Measurements from ENCODE around the gene RAPGEF5.
"Not testable (repeated sequence)": the region's sequence is repeated elsewhere in the genome, so short reads cannot be mapped to it uniquely, and the experiment has no call there.

The RAPGEF5 gene

DNA sequence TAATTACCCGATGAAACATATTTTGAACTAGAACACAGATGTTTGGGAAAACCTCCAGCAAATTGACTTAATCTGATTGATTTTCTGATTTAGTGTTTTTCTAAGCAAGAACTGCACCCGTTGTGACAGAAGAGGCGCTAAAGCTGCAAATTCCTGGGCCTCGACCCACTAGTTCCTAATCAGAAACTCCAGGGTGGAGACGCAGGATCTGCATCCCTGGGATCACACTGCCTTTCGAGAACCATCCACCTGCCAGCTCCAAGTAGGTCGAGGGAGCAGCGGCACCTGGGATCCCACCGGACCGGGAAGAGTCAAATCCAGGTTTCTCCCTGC, 274.4 kb downstream of the RAPGEF5 start:
- no peak overlapping the region for H2BK120ac ChIP-seq (ENCODE audit: insufficient read depth, low read length, poor library complexity)
- H2BK12ac ChIP-seq (ENCODE audit: low read length): no peak overlapping the region
- H3K4ac ChIP-seq (ENCODE audit: low read depth, low read length): no peak overlapping the region
- peak overlapping the region; percentile 62 for H2AFZ ChIP-seq (ENCODE audit: insufficient read depth, low read length, poor library complexity)
- WGBS (ENCODE audit: extremely low coverage, insufficient coverage, insufficient read length): no CpG with 5 or more reads among the region's 10 CpGs
- no peak for DNase-seq
- no peak overlapping the region for H3K14ac ChIP-seq (ENCODE audit: low read length)
- H4K8ac ChIP-seq (ENCODE audit: low read depth, low read length): peak overlapping the region; percentile 23
- peaks cover 2% of the 10 kb centered on the region for H3K79me1 ChIP-seq (ENCODE audit: low read length)
- H3K27ac ChIP-seq (ENCODE audit: low read depth, low read length): no peak overlapping the region
- no peak overlapping the region for H4K91ac ChIP-seq (ENCODE audit: low read depth, low read length)
- no peaks in the 10 kb centered on the region for H3K79me2 ChIP-seq (ENCODE audit: control insufficient read depth, insufficient read depth, low read length, poor library complexity)
- H3K36me3 ChIP-seq (ENCODE audit: control insufficient read depth in 1 of 2, insufficient read depth in 2 of 2, low read length in 2 of 2): no peaks in the 10 kb centered on the region
- H3K18ac ChIP-seq (ENCODE audit: low read length): no peak overlapping the region
- peak overlapping the region; percentile 42 for H3K4me3 ChIP-seq (ENCODE audit: low read depth, low read length)
- no peak overlapping the region for H3K23ac ChIP-seq (ENCODE audit: low read length)
- peaks cover 3% of the 10 kb centered on the region for H3K9me3 ChIP-seq (ENCODE audit: insufficient read depth, low read depth, low read length)
- no peak overlapping the region for H4K12ac ChIP-seq (ENCODE audit: low read depth, low read length)
- no peak overlapping the region for H3K9ac ChIP-seq (ENCODE audit: low read length)
- H2BK5ac ChIP-seq (ENCODE audit: low read depth, low read length, poor library complexity): no peak overlapping the region
- H2AK5ac ChIP-seq (ENCODE audit: low read length): no peak overlapping the region
- no peaks in the 10 kb centered on the region for H3K27me3 ChIP-seq (ENCODE audit: insufficient read depth, low read length)
- H3K4me2 ChIP-seq (ENCODE audit: low read length): peak overlapping the region; percentile 81
- H3K4me1 ChIP-seq (ENCODE audit: control insufficient read depth in 1 of 2, insufficient read depth in 2 of 2, low read length in 2 of 2): peaks cover 0 to 3% of the 10 kb centered on the region in 2 experiments

DNA sequence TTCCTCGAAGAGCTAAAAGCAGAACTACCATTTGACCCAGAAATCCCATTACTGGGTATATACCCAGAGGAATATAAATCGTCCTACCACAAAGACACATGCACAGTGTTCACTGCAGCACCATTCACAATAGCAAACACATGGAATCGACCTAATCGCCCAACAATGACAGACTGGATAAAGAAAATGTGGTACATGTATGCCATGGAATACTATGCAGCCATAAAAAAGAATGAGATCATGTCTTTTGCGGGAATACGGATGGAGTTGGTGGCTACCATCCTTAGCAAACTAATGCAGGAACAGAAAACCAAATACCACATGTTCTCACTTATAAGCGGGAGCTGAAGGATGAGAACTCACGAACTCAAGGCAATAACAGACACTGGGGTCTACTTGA, 276.7 kb downstream of the RAPGEF5 start:
- not testable (repeated sequence) for H4K12ac ChIP-seq (ENCODE audit: low read depth, low read length); H3K4me1 ChIP-seq (ENCODE audit: control insufficient read depth in 1 of 2, insufficient read depth in 2 of 2, low read length in 2 of 2); H2AK5ac ChIP-seq (ENCODE audit: low read length); H3K27ac ChIP-seq (ENCODE audit: low read depth, low read length); H3K4ac ChIP-seq (ENCODE audit: low read depth, low read length); H2BK5ac ChIP-seq (ENCODE audit: low read depth, low read length, poor library complexity); H4K8ac ChIP-seq (ENCODE audit: low read depth, low read length); H3K4me3 ChIP-seq (ENCODE audit: low read depth, low read length); H2BK120ac ChIP-seq (ENCODE audit: insufficient read depth, low read length, poor library complexity); H4K91ac ChIP-seq (ENCODE audit: low read depth, low read length); H3K4me2 ChIP-seq (ENCODE audit: low read length); H3K79me1 ChIP-seq (ENCODE audit: low read length); H3K36me3 ChIP-seq (ENCODE audit: control insufficient read depth in 1 of 2, insufficient read depth in 2 of 2, low read length in 2 of 2); H3K14ac ChIP-seq (ENCODE audit: low read length); H2BK12ac ChIP-seq (ENCODE audit: low read length); H3K79me2 ChIP-seq (ENCODE audit: control insufficient read depth, insufficient read depth, low read length, poor library complexity); H3K18ac ChIP-seq (ENCODE audit: low read length); DNase-seq; H3K27me3 ChIP-seq (ENCODE audit: insufficient read depth, low read length); H3K9ac ChIP-seq (ENCODE audit: low read length); H2AFZ ChIP-seq (ENCODE audit: insufficient read depth, low read length, poor library complexity); H3K9me3 ChIP-seq (ENCODE audit: insufficient read depth, low read depth, low read length); H3K23ac ChIP-seq (ENCODE audit: low read length)
- no CpG with 5 or more reads among the region's 8 CpGs for WGBS (ENCODE audit: extremely low coverage, insufficient coverage, insufficient read length)

DNA sequence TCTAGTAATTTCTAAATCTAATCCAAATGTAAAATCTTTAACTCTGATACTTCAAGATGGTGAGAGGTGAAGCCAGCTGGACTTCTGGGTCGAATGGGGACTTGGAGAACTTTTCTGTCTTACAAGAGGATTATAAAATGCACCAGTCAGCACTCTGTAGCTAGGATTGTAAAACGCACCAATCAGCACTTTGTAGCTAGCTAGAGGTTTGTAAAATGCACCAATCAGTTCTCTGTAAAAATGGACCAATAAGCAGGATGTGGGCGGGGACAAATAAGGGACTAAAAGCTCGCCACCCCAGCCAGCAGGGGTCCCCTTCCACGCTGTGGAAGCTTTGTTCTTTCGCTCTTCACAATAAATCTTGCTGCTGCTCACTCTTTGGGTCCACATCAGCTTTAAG, 278.1 kb downstream of the RAPGEF5 start:
- not testable (repeated sequence) for H3K4me2 ChIP-seq (ENCODE audit: low read length); H3K23ac ChIP-seq (ENCODE audit: low read length); H3K36me3 ChIP-seq (ENCODE audit: control insufficient read depth in 1 of 2, insufficient read depth in 2 of 2, low read length in 2 of 2); H2AK5ac ChIP-seq (ENCODE audit: low read length); H4K8ac ChIP-seq (ENCODE audit: low read depth, low read length); H3K9me3 ChIP-seq (ENCODE audit: insufficient read depth, low read depth, low read length); H3K4me1 ChIP-seq (ENCODE audit: control insufficient read depth in 1 of 2, insufficient read depth in 2 of 2, low read length in 2 of 2); H3K4me3 ChIP-seq (ENCODE audit: low read depth, low read length); H3K79me2 ChIP-seq (ENCODE audit: control insufficient read depth, insufficient read depth, low read length, poor library complexity); H3K18ac ChIP-seq (ENCODE audit: low read length); H2AFZ ChIP-seq (ENCODE audit: insufficient read depth, low read length, poor library complexity); DNase-seq; H3K14ac ChIP-seq (ENCODE audit: low read length); H2BK120ac ChIP-seq (ENCODE audit: insufficient read depth, low read length, poor library complexity); H4K12ac ChIP-seq (ENCODE audit: low read depth, low read length); H3K79me1 ChIP-seq (ENCODE audit: low read length); H4K91ac ChIP-seq (ENCODE audit: low read depth, low read length); H3K9ac ChIP-seq (ENCODE audit: low read length); H3K27ac ChIP-seq (ENCODE audit: low read depth, low read length); H2BK12ac ChIP-seq (ENCODE audit: low read length); H3K4ac ChIP-seq (ENCODE audit: low read depth, low read length); H2BK5ac ChIP-seq (ENCODE audit: low read depth, low read length, poor library complexity); H3K27me3 ChIP-seq (ENCODE audit: insufficient read depth, low read length)
- WGBS (ENCODE audit: extremely low coverage, insufficient coverage, insufficient read length): no CpG with 5 or more reads among the region's 6 CpGs

DNA sequence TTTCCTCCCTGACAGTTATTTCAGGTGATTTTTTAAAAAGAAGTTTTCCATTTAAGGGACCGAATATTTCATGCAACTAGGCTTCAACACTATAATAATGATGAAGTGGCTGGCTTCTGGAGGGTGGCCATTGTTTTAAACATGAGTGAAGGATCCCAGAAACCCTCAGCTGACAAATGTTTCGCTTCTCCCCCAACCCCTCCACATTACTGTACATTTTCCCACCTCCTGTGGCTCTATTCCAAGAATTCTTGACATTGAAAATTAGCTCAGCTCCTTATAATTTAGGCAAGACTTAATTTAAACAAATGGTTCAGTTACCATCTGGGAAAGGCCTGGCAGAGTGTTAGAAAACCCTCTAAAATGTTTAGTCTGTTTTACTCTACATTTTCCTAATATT, 281.4 kb downstream of the RAPGEF5 start:
- no peak overlapping the region for H3K4me2 ChIP-seq (ENCODE audit: low read length)
- no peaks in the 10 kb centered on the region for H3K79me2 ChIP-seq (ENCODE audit: control insufficient read depth, insufficient read depth, low read length, poor library complexity)
- H3K4me3 ChIP-seq (ENCODE audit: low read depth, low read length): no peak overlapping the region
- no peaks in the 10 kb centered on the region for H3K4me1 ChIP-seq (ENCODE audit: control insufficient read depth in 1 of 2, insufficient read depth in 2 of 2, low read length in 2 of 2)
- H3K36me3 ChIP-seq (ENCODE audit: control insufficient read depth in 1 of 2, insufficient read depth in 2 of 2, low read length in 2 of 2): no peaks in the 10 kb centered on the region
- DNase-seq: no peak
- no peak overlapping the region for H4K8ac ChIP-seq (ENCODE audit: low read depth, low read length)
- no peak overlapping the region for H4K91ac ChIP-seq (ENCODE audit: low read depth, low read length)
- no peaks in the 10 kb centered on the region for H3K79me1 ChIP-seq (ENCODE audit: low read length)
- no peak overlapping the region for H3K18ac ChIP-seq (ENCODE audit: low read length)
- no peak overlapping the region for H4K12ac ChIP-seq (ENCODE audit: low read depth, low read length)
- H3K4ac ChIP-seq (ENCODE audit: low read depth, low read length): no peak overlapping the region
- no peaks in the 10 kb centered on the region for H3K27me3 ChIP-seq (ENCODE audit: insufficient read depth, low read length)
- no peak overlapping the region for H2AFZ ChIP-seq (ENCODE audit: insufficient read depth, low read length, poor library complexity)
- no peak overlapping the region for H3K9ac ChIP-seq (ENCODE audit: low read length)
- H2BK5ac ChIP-seq (ENCODE audit: low read depth, low read length, poor library complexity): no peak overlapping the region
- H2AK5ac ChIP-seq (ENCODE audit: low read length): no peak overlapping the region
- no peaks in the 10 kb centered on the region for H3K9me3 ChIP-seq (ENCODE audit: insufficient read depth, low read depth, low read length)
- no peak overlapping the region for H2BK120ac ChIP-seq (ENCODE audit: insufficient read depth, low read length, poor library complexity)
- H2BK12ac ChIP-seq (ENCODE audit: low read length): no peak overlapping the region
- H3K14ac ChIP-seq (ENCODE audit: low read length): no peak overlapping the region
- H3K23ac ChIP-seq (ENCODE audit: low read length): no peak overlapping the region
- no CpG with 5 or more reads among the region's 2 CpGs for WGBS (ENCODE audit: extremely low coverage, insufficient coverage, insufficient read length)
- no peak overlapping the region for H3K27ac ChIP-seq (ENCODE audit: low read depth, low read length)

All from trophoblast cell (in vitro differentiated cells and primary cell).